ENCODE measurements around the gene SERGEF. TPM values are rescaled to one million over a fixed set of nuclear protein-coding genes. Genes with fewer than 3 reads are reported as not detected.

The SERGEF gene
- total and polyA plus RNA-seq, 10 of the 15 experiments (the other 5 are each of a cell fraction or from before 2014, with no cell fraction given), result 14.6 to 27.8 (median 22.4) TPM

- no peaks in the 10 kb centered on the region for H4K20me1 ChIP-seq (ENCODE audit: control insufficient read depth, insufficient read depth)
- no peak overlapping the region for H3K4me3 ChIP-seq
- H3K9ac ChIP-seq (ENCODE audit: control insufficient read depth, insufficient read depth, low read length), result no peak overlapping the region
- intact Hi-C loops (cut with micrococcal nuclease; ENCODE audit: unreplicated experiment), result no loop called here
- H2AFZ ChIP-seq (ENCODE audit: control insufficient read depth, low read depth, low read length), result no peak overlapping the region
- no peaks in the 10 kb centered on the region for H3K27me3 ChIP-seq (replicated peaks in 1 of 2; ENCODE audit: control insufficient read depth in 2 of 2, insufficient read depth in 2 of 2, low read length in 1 of 2)
- in situ Hi-C loops (cut with MboI), result no loop called here
- ATAC-seq (peak; percentile 60; the same call in 2 of the 3 replicates), FAIRE-seq (no peak), DNase-seq (ENCODE audit: low read depth, low spot score) (no peak)
- no peaks in the 10 kb centered on the region for H3K9me3 ChIP-seq (replicated peaks; ENCODE audit: control insufficient read depth, insufficient read depth, low read length)
- no peak overlapping the region for H3K27ac ChIP-seq (ENCODE audit: control insufficient read depth, insufficient read depth)
- no TSS peak for BruUV-seq (replicated peaks)
- TF ChIP-seq CTCF (IDR thresholded peaks at IDR 0.05 in 2 of 3, conservative IDR thresholded peaks at IDR 0.05 in 1 of 3; ENCODE audit: control insufficient read depth in 2 of 3, extremely low read depth in 1 of 3, insufficient read depth in 1 of 3, low read depth in 3 of 3, low read length in 3 of 3), result 0 out of 6 replicates have a peak, but pooled peaks of 1 of the 3 experiments have one; percentile 15
- no peak for TF ChIP-seq BMI1 (IDR thresholded peaks at IDR 0.05; ENCODE audit: borderline replicate concordance)
- TF ChIP-seq RAD21 (IDR thresholded peaks at IDR 0.05; ENCODE audit: insufficient read depth, low read depth, low read length), result 0 out of 2 replicates have a peak, but pooled peaks have one; percentile 2
- no peaks in the 10 kb centered on the region for H3K79me2 ChIP-seq (ENCODE audit: control insufficient read depth, insufficient read depth, low read length)
- RAD21 ChIA-PET (ENCODE audit: unreplicated experiment), result interaction anchor here (0.6 to 1.0 kb wide), 2 partner anchors 13 to 176 kb away, joined by 3 read pairs; no protein-coding TSS in a partner anchor
- SMC1A ChIA-PET (ENCODE audit: uncharacterized antibody, unreplicated experiment), result interaction anchor here (1.5 to 2.0 kb wide), 3 partner anchors 9 to 175 kb away, joined by 3 to 8 read pairs (median 6); no protein-coding TSS in a partner anchor
- peaks cover 5% of the 10 kb centered on the region; the same call in 1 of the 2 replicates for H3K4me1 ChIP-seq (ENCODE audit: control insufficient read depth, insufficient read depth, low read length)
- CTCF ChIA-PET, result interaction anchor here (0.8 to 1.8 kb wide), 4 partner anchors 12 to 175 kb away, joined by 3 to 12 read pairs (median 3); no protein-coding TSS in a partner anchor
- 97% methylated on average over 7 of the region's 7 CpGs for WGBS (ENCODE audit: insufficient coverage, insufficient replicate concordance, low lambda C conversion rate, missing lambda C conversion rate)
- H3K36me3 ChIP-seq (ENCODE audit: control insufficient read depth in 2 of 2, insufficient read depth in 2 of 2, low read length in 1 of 2), result no peaks in the 10 kb centered on the region; a peak in 1 of 4 replicates
- POLR2A ChIA-PET, result interaction anchor here (0.7 kb wide), 1 partner anchor 119 kb away, joined by 6 read pairs; no protein-coding TSS in a partner anchor
- H3K4me2 ChIP-seq (ENCODE audit: control insufficient read depth, insufficient read depth), result no peak overlapping the region
These were observed 106.4 kb downstream of the SERGEF start for GRCh38 chr11:17906436-17906835.

GRCh38 chr11:17905477-17905876, 107.4 kb downstream of the SERGEF start:
- no TSS peak for BruUV-seq (replicated peaks)
- intact Hi-C loops (cut with micrococcal nuclease; ENCODE audit: unreplicated experiment), result no loop called here

More at GRCh38 chr11:17905477-17905876, 107.4 kb downstream of the SERGEF start:
- in situ Hi-C loops (cut with MboI), result no loop called here
- DNase-seq (ENCODE audit: low read depth, low spot score), result peak; percentile 13
- ChIA-PET CTCF (interaction anchor here (0.8 to 1.8 kb wide), 4 partner anchors 11 to 174 kb away, joined by 3 to 12 read pairs (median 3); no protein-coding TSS in a partner anchor), POLR2A (no interaction called here), RAD21 (ENCODE audit: unreplicated experiment) (interaction anchor here (0.6 to 1.0 kb wide), 2 partner anchors 15 to 175 kb away, joined by 3 read pairs; no protein-coding TSS in a partner anchor), SMC1A (ENCODE audit: uncharacterized antibody, unreplicated experiment) (interaction anchor here (0.8 to 2.0 kb wide), 4 partner anchors 10 to 175 kb away, joined by 3 to 8 read pairs (median 4); no protein-coding TSS in a partner anchor)
- Histone ChIP-seq H4K20me1 (ENCODE audit: control insufficient read depth, insufficient read depth) (no peaks in the 10 kb centered on the region), H3K4me2 (ENCODE audit: control insufficient read depth, insufficient read depth) (no peak overlapping the region), H3K27ac (ENCODE audit: control insufficient read depth, insufficient read depth) (no peak overlapping the region), H3K9ac (ENCODE audit: control insufficient read depth, insufficient read depth, low read length) (no peak overlapping the region), H3K4me1 (ENCODE audit: control insufficient read depth, insufficient read depth, low read length) (peaks cover 5% of the 10 kb centered on the region; the same call in 1 of the 2 replicates), H3K9me3 (replicated peaks; ENCODE audit: control insufficient read depth, insufficient read depth, low read length) (no peaks in the 10 kb centered on the region), H3K4me3 (no peak overlapping the region), H3K79me2 (ENCODE audit: control insufficient read depth, insufficient read depth, low read length) (no peaks in the 10 kb centered on the region), H3K36me3 (ENCODE audit: control insufficient read depth in 2 of 2, insufficient read depth in 2 of 2, low read length in 1 of 2) (no peaks in the 10 kb centered on the region; a peak in 1 of 4 replicates), H3K27me3 (replicated peaks in 1 of 2; ENCODE audit: control insufficient read depth in 2 of 2, insufficient read depth in 2 of 2, low read length in 1 of 2) (no peaks in the 10 kb centered on the region), H2AFZ (ENCODE audit: control insufficient read depth, low read depth, low read length) (no peak overlapping the region)
- ATAC-seq, result peak; percentile 95
- TF ChIP-seq RAD51 (IDR thresholded peaks at IDR 0.05) (peak; percentile 54; the same call in 1 of the 2 replicates), BHLHE40 (IDR thresholded peaks at IDR 0.05; ENCODE audit: borderline replicate concordance in 1 of 2, low read depth in 2 of 2, low read length in 1 of 2) (peak; percentile 57 to 59; a peak in 2 of 4 replicates), SP1 (IDR thresholded peaks at IDR 0.05; ENCODE audit: low read depth, low read length) (no peak), ZNF24 (IDR thresholded peaks at IDR 0.05) (peak; percentile 66; the same call in 1 of the 2 replicates), NR2F1 (conservative IDR thresholded peaks at IDR 0.05) (peak; percentile 84), TARDBP (IDR thresholded peaks at IDR 0.05; ENCODE audit: borderline replicate concordance) (no peak), NR2C1 (IDR thresholded peaks at IDR 0.05) (peak; percentile 50; the same call in 1 of the 2 replicates), SPI1 (IDR thresholded peaks at IDR 0.05; ENCODE audit: borderline replicate concordance, insufficient read depth, low read depth, low read length) (peak; percentile 82)
- TF ChIP-seq, protein P1, sequence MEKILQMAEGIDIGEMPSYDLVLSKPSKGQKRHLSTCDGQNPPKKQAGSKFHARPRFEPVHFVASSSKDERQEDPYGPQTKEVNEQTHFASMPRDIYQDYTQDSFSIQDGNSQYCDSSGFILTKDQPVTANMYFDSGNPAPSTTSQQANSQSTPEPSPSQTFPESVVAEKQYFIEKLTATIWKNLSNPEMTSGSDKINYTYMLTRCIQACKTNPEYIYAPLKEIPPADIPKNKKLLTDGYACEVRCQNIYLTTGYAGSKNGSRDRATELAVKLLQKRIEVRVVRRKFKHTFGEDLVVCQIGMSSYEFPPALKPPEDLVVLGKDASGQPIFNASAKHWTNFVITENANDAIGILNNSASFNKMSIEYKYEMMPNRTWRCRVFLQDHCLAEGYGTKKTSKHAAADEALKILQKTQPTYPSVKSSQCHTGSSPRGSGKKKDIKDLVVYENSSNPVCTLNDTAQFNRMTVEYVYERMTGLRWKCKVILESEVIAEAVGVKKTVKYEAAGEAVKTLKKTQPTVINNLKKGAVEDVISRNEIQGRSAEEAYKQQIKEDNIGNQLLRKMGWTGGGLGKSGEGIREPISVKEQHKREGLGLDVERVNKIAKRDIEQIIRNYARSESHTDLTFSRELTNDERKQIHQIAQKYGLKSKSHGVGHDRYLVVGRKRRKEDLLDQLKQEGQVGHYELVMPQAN (conservative IDR thresholded peaks at IDR 0.05), result no peak
- FAIRE-seq, result no peak
